ENCODE results near the gene OR2C3. TPM values are rescaled to one million over a fixed set of nuclear protein-coding genes. Genes with fewer than 3 reads are reported as not detected.

The OR2C3 gene
- total and polyA plus RNA-seq, 2 experiments from 2014 or later, result not detected

- ATAC-seq, result no peak
- Histone ChIP-seq H3K4me1 (ENCODE audit: insufficient read depth) (no peaks in the 10 kb centered on the region), H3K4me2 (no peak overlapping the region), H3K9me2 (ENCODE audit: insufficient read depth) (no peaks in the 10 kb centered on the region), H3F3A (replicated peaks; ENCODE audit: low read depth) (no peaks in the 10 kb centered on the region), H3K36me3 (ENCODE audit: insufficient read depth) (no peaks in the 10 kb centered on the region), H2AFZ (no peak overlapping the region), H3K79me2 (replicated peaks; ENCODE audit: insufficient read depth) (no peaks in the 10 kb centered on the region), H3K27ac (ENCODE audit: low read depth) (no peak overlapping the region), H3K4me3 (no peak overlapping the region), H4K20me1 (replicated peaks; ENCODE audit: insufficient read depth) (no peaks in the 10 kb centered on the region), H3K27me3 (ENCODE audit: insufficient read depth) (no peaks in the 10 kb centered on the region)
- no peaks in the 10 kb centered on the region for H3K27me3 Mint-ChIP-seq (ENCODE audit: insufficient read depth, low read depth, poor library complexity)
- H3K9me3 Mint-ChIP-seq, result no peaks in the 10 kb centered on the region
- DNase-seq (ENCODE audit: low spot score), result no peak
- H3K4me3 Mint-ChIP-seq, result no peak overlapping the region
- TF ChIP-seq ZNF114 (CRISPR knock-in tag; IDR thresholded peaks at IDR 0.05), result no peak
- TF ChIP-seq POLR2AphosphoS5 (IDR thresholded peaks at IDR 0.05; ENCODE audit: low read depth), result no peak
- TF ChIP-seq CREB1 (CRISPR knock-in tag; IDR thresholded peaks at IDR 0.05; ENCODE audit: low read depth), result no peak
- TF ChIP-seq EZH2 (IDR thresholded peaks at IDR 0.05; ENCODE audit: low read depth, unreplicated experiment), result no peak
- no peak for TF ChIP-seq STAT1 (IDR thresholded peaks at IDR 0.05; ENCODE audit: unreplicated experiment)
- no peak for TF ChIP-seq ZNF331 (CRISPR knock-in tag; IDR thresholded peaks at IDR 0.05; ENCODE audit: low read depth)
- TF ChIP-seq CTCF (conservative IDR thresholded peaks at IDR 0.05; ENCODE audit: low read depth in 2 of 2), result no peak
- TF ChIP-seq EZH2phosphoT487 (IDR thresholded peaks at IDR 0.05; ENCODE audit: unreplicated experiment), result no peak
- no peak for TF ChIP-seq ETS1 (IDR thresholded peaks at IDR 0.05)
- TF ChIP-seq REST (IDR thresholded peaks at IDR 0.05; ENCODE audit: unreplicated experiment), result no peak
- no peak for TF ChIP-seq ZNF462 (CRISPR knock-in tag; IDR thresholded peaks at IDR 0.05)
- no peak for TF ChIP-seq NANOG (IDR thresholded peaks at IDR 0.05; ENCODE audit: borderline replicate concordance)
- TF ChIP-seq JUNB (IDR thresholded peaks at IDR 0.05; ENCODE audit: unreplicated experiment), result no peak
- no peaks in the 10 kb centered on the region for H3K4me1 Mint-ChIP-seq
- no peaks in the 10 kb centered on the region for H3K36me3 Mint-ChIP-seq (ENCODE audit: low read depth)
- H3K27ac Mint-ChIP-seq, result no peak overlapping the region
These were observed 35.4 kb downstream of the OR2C3 start for GRCh38 chr1:247500865-247501264.

Measured in GM23338 (cell line).